Neural cell (in vitro differentiated cells): ENCODE measurements around the gene PLEKHF1. TPM values are rescaled to one million over a fixed set of nuclear protein-coding genes. Genes with fewer than 3 reads are reported as not detected.

Experiments
- H2AFZ ChIP-seq: fragments of 200-600, 300-800 bp; sonication (generic), shearing (Covaris generic); 2 replicates; pipeline ENCODE4 v1.6.0; 2014; ENCODE audit warnings: low read depth, mild to moderate bottlenecking, antibody characterized with exemption, low read length, moderate library complexity
- H3F3A ChIP-seq: fragments of 200-600 bp; shearing (Covaris generic); 2 replicates; pipeline ENCODE4 v1.6.1; 2016; ENCODE audit warnings: mild to moderate bottlenecking, moderate library complexity, mixed read lengths, antibody characterized with exemption, low read length; ENCODE audit not compliant: insufficient read depth, poor library complexity, severe bottlenecking
- H3K27ac ChIP-seq: fragments of 200-600, 300-800 bp; sonication (generic), shearing (Covaris generic); 2 replicates; pipeline ENCODE4 v1.5.1; 2014; ENCODE audit warnings: mild to moderate bottlenecking, low read length, moderate library complexity
- H3K27me3 ChIP-seq: fragments of 300-800, 200-600 bp; sonication (generic), shearing (Covaris generic); 2 replicates; pipeline ENCODE4 v1.6.0; 2014; ENCODE audit warnings: mild to moderate bottlenecking, low read depth, low read length, moderate library complexity; ENCODE audit not compliant: insufficient read depth
- H3K36me3 ChIP-seq: fragments of 300-800, 200-600 bp; sonication (generic), shearing (Covaris generic); 2 replicates; pipeline ENCODE4 v1.5.1; 2014; ENCODE audit warnings: mild to moderate bottlenecking, antibody characterized with exemption, low read length, moderate library complexity; ENCODE audit not compliant: insufficient read depth
- H3K4me2 ChIP-seq: fragments of 300-800, 200-600 bp; sonication (generic), shearing (Covaris generic); 2 replicates; pipeline ENCODE4 v1.6.0; 2014; ENCODE audit warnings: mild to moderate bottlenecking, low read length
- H3K4me3 ChIP-seq: fragments of 300-800, 200-600 bp; sonication (generic), shearing (Covaris generic); 2 replicates; pipeline ENCODE4 v1.5.1; 2014; ENCODE audit warnings: mild to moderate bottlenecking, low read length, moderate library complexity
- H3K79me2 ChIP-seq: fragments of 200-600 bp; shearing (Covaris generic); replicated peaks from 2 replicates; pipeline ENCODE4 v1.6.0; 2014; ENCODE audit warnings: mild to moderate bottlenecking, low read length, moderate library complexity; ENCODE audit not compliant: insufficient read depth
- H3K9ac ChIP-seq: fragments of 300-800, 200-600 bp; sonication (generic), shearing (Covaris generic); 2 replicates; pipeline ENCODE4 v1.6.1; 2016; ENCODE audit warnings: mild to moderate bottlenecking, low read length, mixed read lengths
- H3K9me2 ChIP-seq: fragments of 200-600 bp; shearing (Covaris generic); 2 replicates; pipeline ENCODE4 v1.6.1; 2016; ENCODE audit warnings: mild to moderate bottlenecking, low read length, mixed read lengths; ENCODE audit not compliant: insufficient read depth
- H3K9me3 ChIP-seq: fragments of 200-600, 300-800 bp; sonication (generic), shearing (Covaris generic); 2 replicates; pipeline ENCODE4 v1.6.1; 2016; ENCODE audit warnings: mild to moderate bottlenecking, mixed run types, low read length, moderate library complexity, mixed read lengths
- H4K20me1 ChIP-seq: fragments of 200-600 bp; shearing (Covaris generic); 2 replicates; pipeline ENCODE4 v1.6.1; 2016; ENCODE audit warnings: mild to moderate bottlenecking, mixed run types; ENCODE audit not compliant: insufficient read depth
- EP300 ChIP-seq: fragments of 450-650 bp; conservative IDR thresholded peaks from 2 replicates; pipeline ENCODE4 v1.6.1; 2014; ENCODE audit warnings: antibody characterized with exemption, mild to moderate bottlenecking, moderate library complexity; ENCODE audit not compliant: poor library complexity, severe bottlenecking
- EZH2 ChIP-seq: fragments of 200-600, 300-800 bp; shearing (Covaris generic), sonication (generic); IDR thresholded peaks from 2 replicates; pipeline ENCODE4 v1.6.1; 2014; ENCODE audit warnings: antibody characterized with exemption, low read length, borderline replicate concordance, mild to moderate bottlenecking; ENCODE audit not compliant: insufficient read depth, poor library complexity, severe bottlenecking
- MXI1 ChIP-seq: fragments of 450-650 bp; conservative IDR thresholded peaks from 2 replicates; pipeline ENCODE4 v1.6.1; 2014; ENCODE audit warnings: antibody characterized with exemption, mild to moderate bottlenecking; ENCODE audit not compliant: poor library complexity, severe bottlenecking
- POLR2AphosphoS5 ChIP-seq: IDR thresholded peaks from 2 replicates; pipeline ENCODE4 v1.6.1; 2012
- RAD21 ChIP-seq: fragments of 450-650 bp; conservative IDR thresholded peaks from 2 replicates; pipeline ENCODE4 v1.6.1; 2014; ENCODE audit warnings: antibody characterized with exemption, mild to moderate bottlenecking, moderate library complexity
- REST ChIP-seq: IDR thresholded peaks from 2 replicates; pipeline ENCODE4 v1.6.1; 2012; ENCODE audit warnings: borderline replicate concordance
- SMC3 ChIP-seq: fragments of 450-650 bp; conservative IDR thresholded peaks from 2 replicates; pipeline ENCODE4 v1.6.1; 2014; ENCODE audit warnings: antibody characterized with exemption, mild to moderate bottlenecking, moderate library complexity; ENCODE audit not compliant: poor library complexity
- TAF1 ChIP-seq: IDR thresholded peaks from 2 replicates; pipeline ENCODE4 v1.6.1; 2012; ENCODE audit warnings: low read depth
- polyA plus RNA-seq: library from polyadenylated mRNA; depleted of rRNA; stranded (reverse); fragments of >200 nt; gene quantifications from 2 replicates; pipeline ENCODE4 v1.2.3, GENCODE V29; 2014
- TF ChIP-seq, protein P1 (sequence below): fragments of 450-650 bp; IDR thresholded peaks from 2 replicates; pipeline ENCODE4 v1.5.1; 2014; ENCODE audit warnings: antibody characterized with exemption, mild to moderate bottlenecking, moderate library complexity; ENCODE audit not compliant: poor library complexity, severe bottlenecking

PLEKHF1 gene
- polyA plus RNA-seq, 1 donor from 2014 or later = not detected

GRCh38 chr19:29675650-29676186 is 10.5 kb downstream of the PLEKHF1 start:
- Histone ChIP-seq H3K79me2 (no peaks in the 10 kb centered on the region), H2AFZ (no peak overlapping the region), H3K4me2 (no peak overlapping the region), H3F3A (no peaks in the 10 kb centered on the region), H3K9me3 (no peaks in the 10 kb centered on the region), H3K36me3 (no peaks in the 10 kb centered on the region), H3K27ac (no peak overlapping the region), H3K4me3 (no peak overlapping the region), H4K20me1 (no peaks in the 10 kb centered on the region), H3K9ac (no peak overlapping the region), H3K27me3 (no peaks in the 10 kb centered on the region), H3K9me2 (no peaks in the 10 kb centered on the region)
- TF ChIP-seq EZH2 = no peak
- TF ChIP-seq SMC3 = no peak
- TF ChIP-seq POLR2AphosphoS5 = no peak
- TF ChIP-seq EP300 = no peak

- H3K9me2 ChIP-seq = no peaks in the 10 kb centered on the region
- no peaks in the 10 kb centered on the region for H3K9me3 ChIP-seq
- no peaks in the 10 kb centered on the region for H3K36me3 ChIP-seq
- no peak overlapping the region for H3K4me2 ChIP-seq
- H3K27ac ChIP-seq = no peak overlapping the region
- H2AFZ ChIP-seq = no peak overlapping the region
- no peak overlapping the region for H3K4me3 ChIP-seq
- H3K79me2 ChIP-seq = no peaks in the 10 kb centered on the region
- H3F3A ChIP-seq = no peaks in the 10 kb centered on the region
- no peaks in the 10 kb centered on the region for H4K20me1 ChIP-seq
- H3K9ac ChIP-seq = no peak overlapping the region
- no peaks in the 10 kb centered on the region for H3K27me3 ChIP-seq
- TF ChIP-seq SMC3 (no peak), MXI1 (no peak), EZH2 (no peak), RAD21 (no peak), POLR2AphosphoS5 (no peak), REST (no peak), EP300 (no peak), TAF1 (no peak)
- TF ChIP-seq, protein P1, sequence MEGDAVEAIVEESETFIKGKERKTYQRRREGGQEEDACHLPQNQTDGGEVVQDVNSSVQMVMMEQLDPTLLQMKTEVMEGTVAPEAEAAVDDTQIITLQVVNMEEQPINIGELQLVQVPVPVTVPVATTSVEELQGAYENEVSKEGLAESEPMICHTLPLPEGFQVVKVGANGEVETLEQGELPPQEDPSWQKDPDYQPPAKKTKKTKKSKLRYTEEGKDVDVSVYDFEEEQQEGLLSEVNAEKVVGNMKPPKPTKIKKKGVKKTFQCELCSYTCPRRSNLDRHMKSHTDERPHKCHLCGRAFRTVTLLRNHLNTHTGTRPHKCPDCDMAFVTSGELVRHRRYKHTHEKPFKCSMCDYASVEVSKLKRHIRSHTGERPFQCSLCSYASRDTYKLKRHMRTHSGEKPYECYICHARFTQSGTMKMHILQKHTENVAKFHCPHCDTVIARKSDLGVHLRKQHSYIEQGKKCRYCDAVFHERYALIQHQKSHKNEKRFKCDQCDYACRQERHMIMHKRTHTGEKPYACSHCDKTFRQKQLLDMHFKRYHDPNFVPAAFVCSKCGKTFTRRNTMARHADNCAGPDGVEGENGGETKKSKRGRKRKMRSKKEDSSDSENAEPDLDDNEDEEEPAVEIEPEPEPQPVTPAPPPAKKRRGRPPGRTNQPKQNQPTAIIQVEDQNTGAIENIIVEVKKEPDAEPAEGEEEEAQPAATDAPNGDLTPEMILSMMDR = no peak
These were observed 11.3 kb downstream of the PLEKHF1 start for GRCh38 chr19:29676586-29676985.
